Measurements from ENCODE around the gene NFAT5.

NFAT5 gene

GRCh38 chr16:69616082-69616481, 50.3 kb downstream of the NFAT5 start:
- Histone ChIP-seq H3K4me1 (ENCODE audit: insufficient read depth, low read length) (no peaks in the 10 kb centered on the region), H3K9me3 (ENCODE audit: insufficient read depth, low read length, severe bottlenecking) (no peaks in the 10 kb centered on the region), H3K27me3 (ENCODE audit: insufficient read depth, low read length, poor library complexity) (no peaks in the 10 kb centered on the region), H2AFZ (ENCODE audit: low read depth, low read length) (no peak overlapping the region), H3K27ac (ENCODE audit: low read length) (no peak overlapping the region), H3K79me2 (ENCODE audit: insufficient read depth, low read length) (peaks cover 33% of the 10 kb centered on the region), H3K4me2 (ENCODE audit: insufficient read depth, low read length) (no peak overlapping the region), H3K36me3 (ENCODE audit: insufficient read depth, low read length) (no peaks in the 10 kb centered on the region), H3K9ac (ENCODE audit: low read depth, low read length) (no peak overlapping the region), H3K4me3 (ENCODE audit: low read depth in 1 of 2, low read length in 2 of 2) (no peak overlapping the region), H4K20me1 (ENCODE audit: insufficient read depth, low read length) (peaks cover 9% of the 10 kb centered on the region)
- TF ChIP-seq CTCF (IDR thresholded peaks at IDR 0.05; ENCODE audit: borderline replicate concordance, extremely low read depth, low read length, poor library complexity, severe bottlenecking) = no peak
- no peak for TF ChIP-seq EZH2 (IDR thresholded peaks at IDR 0.05; ENCODE audit: borderline replicate concordance, low read depth, low read length, severe bottlenecking)
- ATAC-seq (ENCODE audit: insufficient read depth, low read depth) (no peak), DNase-seq (no peak)

GRCh38 chr16:69618307-69618706, 52.5 kb downstream of the NFAT5 start:
- TF ChIP-seq EZH2 (IDR thresholded peaks at IDR 0.05; ENCODE audit: borderline replicate concordance, low read depth, low read length, severe bottlenecking) = no peak
- no peak for TF ChIP-seq CTCF (IDR thresholded peaks at IDR 0.05; ENCODE audit: borderline replicate concordance, extremely low read depth, low read length, poor library complexity, severe bottlenecking)
- Histone ChIP-seq H3K36me3 (ENCODE audit: insufficient read depth, low read length) (no peaks in the 10 kb centered on the region), H3K79me2 (ENCODE audit: insufficient read depth, low read length) (peaks cover 29% of the 10 kb centered on the region), H3K9ac (ENCODE audit: low read depth, low read length) (no peak overlapping the region), H3K4me3 (ENCODE audit: low read depth in 1 of 2, low read length in 2 of 2) (no peak overlapping the region), H3K4me1 (ENCODE audit: insufficient read depth, low read length) (no peaks in the 10 kb centered on the region), H3K9me3 (ENCODE audit: insufficient read depth, low read length, severe bottlenecking) (no peaks in the 10 kb centered on the region), H2AFZ (ENCODE audit: low read depth, low read length) (no peak overlapping the region), H3K4me2 (ENCODE audit: insufficient read depth, low read length) (no peak overlapping the region), H4K20me1 (ENCODE audit: insufficient read depth, low read length) (peaks cover 9% of the 10 kb centered on the region), H3K27me3 (ENCODE audit: insufficient read depth, low read length, poor library complexity) (no peaks in the 10 kb centered on the region), H3K27ac (ENCODE audit: low read length) (no peak overlapping the region)
- no peak for ATAC-seq (ENCODE audit: insufficient read depth, low read depth)
- no peak for DNase-seq

- no peak for ATAC-seq (ENCODE audit: insufficient read depth, low read depth)
- no peaks in the 10 kb centered on the region for H3K27me3 ChIP-seq (ENCODE audit: insufficient read depth, low read length, poor library complexity)
- DNase-seq = no peak
- H3K79me2 ChIP-seq (ENCODE audit: insufficient read depth, low read length) = peaks cover 30% of the 10 kb centered on the region
- no peak overlapping the region for H3K4me2 ChIP-seq (ENCODE audit: insufficient read depth, low read length)
- no peak overlapping the region for H3K9ac ChIP-seq (ENCODE audit: low read depth, low read length)
- no peak overlapping the region for H3K4me3 ChIP-seq (ENCODE audit: low read depth in 1 of 2, low read length in 2 of 2)
- H3K36me3 ChIP-seq (ENCODE audit: insufficient read depth, low read length) = no peaks in the 10 kb centered on the region
- H2AFZ ChIP-seq (ENCODE audit: low read depth, low read length) = no peak overlapping the region
- H3K9me3 ChIP-seq (ENCODE audit: insufficient read depth, low read length, severe bottlenecking) = no peaks in the 10 kb centered on the region
- no peaks in the 10 kb centered on the region for H3K4me1 ChIP-seq (ENCODE audit: insufficient read depth, low read length)
- peaks cover 9% of the 10 kb centered on the region for H4K20me1 ChIP-seq (ENCODE audit: insufficient read depth, low read length)
- H3K27ac ChIP-seq (ENCODE audit: low read length) = no peak overlapping the region
- TF ChIP-seq CTCF (IDR thresholded peaks at IDR 0.05; ENCODE audit: borderline replicate concordance, extremely low read depth, low read length, poor library complexity, severe bottlenecking) (no peak), EZH2 (IDR thresholded peaks at IDR 0.05; ENCODE audit: borderline replicate concordance, low read depth, low read length, severe bottlenecking) (no peak)
Observed at GRCh38 chr16:69618721-69619120, 53.0 kb downstream of the NFAT5 start.

- peaks cover 9% of the 10 kb centered on the region for H4K20me1 ChIP-seq (ENCODE audit: insufficient read depth, low read length)
Observed at GRCh38 chr16:69619514-69619913, 53.7 kb downstream of the NFAT5 start.

More at GRCh38 chr16:69619514-69619913, 53.7 kb downstream of the NFAT5 start:
- Histone ChIP-seq H3K27me3 (ENCODE audit: insufficient read depth, low read length, poor library complexity) (no peaks in the 10 kb centered on the region), H3K27ac (ENCODE audit: low read length) (no peak overlapping the region), H3K9ac (ENCODE audit: low read depth, low read length) (no peak overlapping the region), H3K79me2 (ENCODE audit: insufficient read depth, low read length) (peaks cover 30% of the 10 kb centered on the region), H3K4me2 (ENCODE audit: insufficient read depth, low read length) (no peak overlapping the region), H3K4me3 (ENCODE audit: low read depth in 1 of 2, low read length in 2 of 2) (no peak overlapping the region), H3K36me3 (ENCODE audit: insufficient read depth, low read length) (no peaks in the 10 kb centered on the region), H2AFZ (ENCODE audit: low read depth, low read length) (no peak overlapping the region), H3K4me1 (ENCODE audit: insufficient read depth, low read length) (no peaks in the 10 kb centered on the region), H3K9me3 (ENCODE audit: insufficient read depth, low read length, severe bottlenecking) (no peaks in the 10 kb centered on the region)
- ATAC-seq (ENCODE audit: insufficient read depth, low read depth) = no peak
- no peak for DNase-seq
- TF ChIP-seq EZH2 (IDR thresholded peaks at IDR 0.05; ENCODE audit: borderline replicate concordance, low read depth, low read length, severe bottlenecking) (no peak), CTCF (IDR thresholded peaks at IDR 0.05; ENCODE audit: borderline replicate concordance, extremely low read depth, low read length, poor library complexity, severe bottlenecking) (no peak)

Data from DND-41 (cell line).